ENCODE measurements around the gene ITGA11.

Gene ITGA11

DNA sequence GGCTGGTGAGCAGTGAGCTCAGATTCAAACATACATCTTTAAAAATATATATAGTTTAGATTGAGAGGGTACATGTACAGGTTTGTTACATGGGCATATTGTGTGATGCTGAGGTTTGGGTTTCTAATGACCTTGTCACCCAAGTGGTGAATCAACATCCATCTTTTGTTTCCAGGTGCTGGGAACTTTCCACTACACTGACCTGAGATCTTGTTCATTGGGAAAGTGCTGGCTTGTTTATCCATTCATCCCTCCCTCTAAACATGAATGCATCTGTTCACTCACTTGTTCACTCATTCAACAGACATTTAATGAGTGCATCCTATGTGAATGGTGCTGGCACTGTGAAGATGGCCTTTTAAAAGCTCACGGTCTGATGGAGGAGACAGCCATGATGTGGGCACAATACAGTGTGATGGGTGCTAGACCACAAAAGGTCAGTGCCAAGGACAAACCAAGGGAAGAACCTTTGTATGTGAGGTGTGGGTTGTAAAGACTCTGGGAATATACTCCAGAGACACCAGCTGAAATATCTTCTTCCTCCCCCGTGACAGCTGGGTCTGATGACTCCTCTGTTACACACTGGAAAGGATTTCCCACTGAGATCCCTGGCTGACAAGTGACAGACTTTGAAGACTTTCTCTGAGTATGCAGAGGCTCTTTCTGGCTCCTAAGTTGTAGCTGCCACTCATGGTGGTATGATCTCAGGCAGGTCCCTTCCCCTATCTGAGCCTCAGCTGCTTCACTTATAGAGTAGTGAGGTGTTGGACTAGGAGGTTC, 16.2 kb upstream of the ITGA11 start:
- DNase-seq: no peak

DNA sequence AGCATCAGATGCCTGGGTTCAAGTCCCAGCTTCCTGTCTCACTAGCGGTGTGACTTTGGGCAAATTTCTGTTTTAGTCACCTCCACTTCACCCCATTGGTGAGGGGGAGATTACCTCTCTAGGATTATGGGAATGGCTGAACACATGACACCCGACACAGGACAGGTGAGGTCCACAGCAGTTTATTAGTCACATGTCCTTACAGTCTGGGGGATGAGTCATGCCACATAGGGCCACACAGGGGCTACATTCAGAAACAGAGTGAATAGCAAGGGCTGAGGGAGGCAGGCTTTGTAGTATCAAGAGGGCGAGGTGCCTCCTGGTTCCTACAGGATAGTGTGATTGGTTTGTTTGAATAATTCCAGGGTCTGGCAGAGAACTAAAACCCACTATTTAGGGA, 15.2 kb upstream of the ITGA11 start:
- no peak for DNase-seq

- DNase-seq: no peak
Observed at GRCh38 chr15:68445351-68445750, 13.4 kb upstream of the ITGA11 start.

GRCh38 chr15:68444336-68444735, 12.4 kb upstream of the ITGA11 start:
- DNase-seq: no peak

DNA sequence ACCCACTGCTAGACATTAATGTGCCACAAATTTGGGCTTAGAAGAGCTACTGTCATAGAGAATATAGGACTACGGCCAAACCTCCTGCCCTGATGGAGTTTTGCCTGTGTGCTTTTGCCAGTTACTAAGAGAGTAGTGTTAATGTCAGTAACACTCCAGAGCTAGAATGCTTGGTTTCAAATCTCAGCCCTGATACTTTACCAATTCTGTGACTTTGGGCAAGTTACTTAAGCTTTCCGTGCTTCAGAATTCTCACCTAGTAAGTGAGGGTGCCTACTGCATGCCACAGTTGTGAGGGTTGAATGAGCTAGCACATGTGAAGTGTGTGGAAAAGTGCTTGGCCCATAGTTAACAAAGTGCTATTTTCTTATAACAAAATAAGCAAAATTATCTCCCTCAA, 10.9 kb upstream of the ITGA11 start:
- DNase-seq: no peak

DNA sequence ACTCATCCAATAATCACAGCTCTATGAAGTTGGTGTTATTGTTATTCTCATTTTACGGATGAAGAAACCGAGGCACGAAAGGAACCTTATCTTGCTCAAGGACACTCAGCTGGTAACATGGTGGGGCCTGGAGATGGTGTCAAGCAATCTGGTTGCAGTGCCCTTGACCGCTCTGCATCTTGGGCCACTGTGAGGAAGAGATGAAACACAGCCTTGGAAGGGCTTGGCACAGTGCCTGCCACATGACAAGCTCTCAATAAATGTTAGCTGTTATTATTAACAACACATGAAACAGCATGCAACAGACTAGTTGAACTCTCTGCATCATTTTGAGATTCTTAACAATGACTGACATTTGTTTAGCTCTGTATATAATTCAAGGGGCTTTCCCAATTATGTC, 10.1 kb upstream of the ITGA11 start:
- DNase-seq: no peak

GRCh38 chr15:68441045-68441743, 9.2 kb upstream of the ITGA11 start:
- no peak for DNase-seq

GRCh38 chr15:68440136-68440535, 8.2 kb upstream of the ITGA11 start:
- no peak for DNase-seq

GRCh38 chr15:68439506-68439905, 7.5 kb upstream of the ITGA11 start:
- DNase-seq: no peak

DNA sequence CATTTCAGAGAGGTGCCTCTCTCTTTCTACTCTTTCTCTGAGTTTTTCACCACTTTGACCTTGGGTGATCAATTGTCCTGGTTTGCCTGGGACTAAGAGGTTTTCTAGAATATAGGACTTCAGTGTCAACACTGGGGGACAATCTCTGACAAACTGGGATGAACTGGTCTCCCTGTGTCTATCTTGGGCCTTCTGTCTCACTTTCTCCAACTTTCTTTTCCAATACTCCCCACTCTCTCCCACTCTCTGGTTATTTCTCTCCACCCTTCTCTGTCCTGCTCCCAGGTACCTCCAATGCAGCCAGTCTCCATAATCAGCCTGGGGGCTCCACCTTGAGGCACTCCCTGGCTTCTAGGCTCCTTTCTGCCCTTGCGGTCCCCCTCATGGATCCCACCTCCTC, 4.7 kb upstream of the ITGA11 start:
- DNase-seq: no peak

DNA sequence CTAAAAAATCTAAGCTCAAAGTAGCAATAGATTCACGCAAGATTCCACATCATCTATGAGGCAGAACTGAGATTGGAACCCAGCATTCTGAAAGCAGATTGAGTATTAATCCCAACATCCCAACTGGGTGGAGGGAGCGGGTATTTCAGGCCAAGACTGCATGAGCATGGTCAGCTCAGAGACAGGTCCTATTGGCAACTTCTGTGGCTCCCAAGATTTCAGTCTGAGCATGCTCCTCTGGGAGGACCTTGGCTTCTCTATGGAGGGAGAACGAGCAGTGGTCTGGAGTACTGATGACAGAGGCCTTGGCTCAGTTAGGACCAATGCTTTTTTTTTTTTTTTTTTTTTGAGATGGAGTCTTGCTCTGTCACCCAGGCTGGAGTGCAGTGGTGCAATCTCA, 4.0 kb upstream of the ITGA11 start:
- no peak for DNase-seq

DNA sequence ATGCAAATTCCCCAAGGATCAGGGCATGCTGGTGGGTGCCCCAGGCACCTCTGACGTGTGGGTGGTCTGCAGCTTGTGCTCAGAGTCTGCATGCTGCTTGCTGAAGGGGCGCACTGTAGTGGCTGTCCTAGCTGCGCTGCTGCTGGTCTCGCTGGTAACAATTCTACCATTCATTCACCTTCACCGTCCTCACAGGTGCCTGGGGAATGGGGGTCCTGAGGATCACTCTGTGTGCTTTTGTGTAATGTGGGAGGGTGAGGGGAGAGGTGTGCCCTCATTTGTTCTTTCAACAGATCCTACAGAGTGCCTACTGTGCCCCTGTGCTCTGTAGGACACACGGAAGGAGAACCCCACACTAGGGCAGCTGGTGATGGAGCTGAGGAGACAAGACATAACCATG, 2.1 kb upstream of the ITGA11 start:
- DNase-seq: no peak

GRCh38 chr15:68433551-68433950, 1.6 kb upstream of the ITGA11 start:
- no peak for DNase-seq

- DNase-seq: no peak
Observed at GRCh38 chr15:68432441-68433064, 590 bp upstream of the ITGA11 start.

GRCh38 chr15:68431037-68431791, 749 bp downstream of the ITGA11 start:
- DNase-seq: no peak

GRCh38 chr15:68430471-68431036, 1.4 kb downstream of the ITGA11 start:
- DNase-seq: no peak

GRCh38 chr15:68429691-68430470, 2.1 kb downstream of the ITGA11 start:
- DNase-seq: no peak

DNA sequence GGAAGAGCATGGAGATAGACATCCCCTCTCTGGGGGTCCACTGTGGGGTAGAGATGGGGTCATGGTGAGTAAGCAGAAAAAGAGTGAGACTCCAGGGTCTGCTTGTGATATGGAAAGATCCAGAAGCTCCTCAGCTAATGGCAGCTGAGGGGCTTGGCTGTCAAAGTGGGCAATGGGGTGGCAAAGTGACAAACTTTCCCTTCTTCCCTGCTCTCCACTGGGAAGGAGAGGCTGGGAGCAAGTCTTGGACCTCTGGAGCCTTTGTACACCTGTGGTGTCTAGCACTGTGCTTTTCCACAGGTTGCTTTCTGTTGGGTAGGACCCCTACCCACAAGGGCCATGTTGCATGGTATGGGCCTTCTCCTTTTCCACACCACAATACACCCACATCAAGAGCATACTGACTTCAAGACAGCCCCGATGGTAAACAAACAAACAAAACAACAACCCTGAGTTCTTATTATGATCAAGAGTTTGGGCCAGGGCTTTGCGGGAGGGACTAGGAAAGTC, 3.5 kb downstream of the ITGA11 start:
- no peak for DNase-seq

DNA sequence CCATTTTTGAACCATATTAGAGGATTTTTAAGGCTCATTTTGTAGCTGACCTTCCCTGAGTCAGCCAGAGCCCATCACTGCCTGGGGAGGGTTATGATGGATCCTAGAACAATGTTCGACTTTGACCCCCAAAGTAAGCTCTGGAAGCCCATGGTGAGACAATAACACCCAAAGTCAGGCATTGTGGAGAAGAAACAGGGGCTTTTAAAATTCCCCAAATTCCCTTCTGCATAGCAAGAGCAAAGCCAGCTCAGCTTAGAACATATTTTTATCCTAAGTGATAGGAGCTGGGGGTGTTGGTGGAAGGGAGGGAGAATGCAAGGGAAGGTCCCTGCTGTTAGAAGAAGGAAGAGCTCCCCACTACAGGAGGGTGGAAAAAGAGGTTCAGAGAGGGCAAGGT, 4.0 kb downstream of the ITGA11 start:
- no peak for DNase-seq

DNA sequence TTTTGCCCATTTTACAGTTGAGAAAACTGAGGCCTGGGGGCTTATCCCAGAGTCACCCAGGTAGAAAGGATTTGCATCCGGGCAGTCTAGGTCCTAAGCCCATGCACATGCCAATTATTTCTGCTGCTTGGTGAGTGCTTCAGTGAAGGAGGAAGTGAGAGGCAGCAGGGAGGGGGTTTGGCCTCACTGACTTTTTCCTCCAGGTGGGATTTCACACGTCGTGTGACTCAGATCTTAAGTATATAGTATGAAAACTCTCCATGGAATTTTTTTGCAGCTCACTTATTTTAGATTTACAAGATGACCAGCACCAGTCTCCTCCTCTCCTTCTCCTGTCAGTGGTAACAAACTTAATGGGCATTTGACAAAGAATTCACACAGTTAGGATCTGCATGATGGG, 4.6 kb downstream of the ITGA11 start:
- no peak for DNase-seq

DNA sequence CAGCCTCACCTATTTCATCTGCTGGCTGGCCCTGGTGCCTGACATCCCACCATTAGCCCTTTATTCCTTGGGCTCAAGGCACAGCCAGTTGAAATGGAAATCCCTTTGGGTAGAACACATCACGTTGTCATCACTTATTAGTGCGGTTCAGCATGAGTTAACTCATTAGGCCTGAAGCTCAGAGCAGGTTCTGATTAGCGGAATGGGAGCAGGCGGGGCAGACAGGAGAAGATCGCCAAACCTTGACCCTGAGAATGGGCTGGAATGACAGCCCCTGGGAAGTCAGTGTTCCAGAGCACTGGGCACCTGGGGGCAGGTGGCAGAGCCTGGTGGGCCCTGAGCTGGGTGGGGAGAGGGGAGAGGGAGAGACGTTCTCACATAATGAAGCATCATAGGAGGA, 5.8 kb downstream of the ITGA11 start:
- DNase-seq: no peak

DNA sequence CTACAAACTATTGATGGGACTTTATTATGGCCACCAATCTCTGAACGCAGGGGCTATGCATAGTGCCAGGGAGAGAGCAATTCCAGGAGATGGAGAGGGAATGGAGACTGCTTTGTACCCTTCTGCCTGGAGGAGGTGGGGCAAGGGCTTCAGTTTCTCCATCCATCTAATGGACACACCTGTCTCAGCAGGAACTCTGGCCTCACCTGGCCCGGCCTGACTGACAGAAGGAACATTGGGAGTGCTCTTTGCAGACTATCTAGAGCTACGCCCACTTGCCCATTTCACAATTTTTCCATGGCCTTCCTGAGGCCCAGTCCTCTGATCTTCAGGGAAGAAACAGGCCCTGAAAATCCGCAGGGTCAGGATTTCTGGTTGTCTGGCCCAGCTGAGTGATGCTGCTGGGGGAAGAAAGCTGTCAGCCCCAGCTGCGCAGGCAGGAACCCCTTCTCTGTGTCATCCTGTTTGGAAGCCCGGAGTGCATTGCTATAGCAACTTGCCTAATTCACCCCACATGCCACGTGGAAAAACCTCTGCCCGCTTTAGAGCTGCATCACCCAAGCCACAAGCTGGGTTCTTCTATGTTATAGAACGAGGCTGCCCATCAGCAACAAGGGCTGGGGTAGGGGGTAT, 6.4 kb downstream of the ITGA11 start:
- no peak for DNase-seq
